GM23338 (cell line): ENCODE results near the gene VAX1. TPM values are rescaled to one million over a fixed set of nuclear protein-coding genes. Genes with fewer than 3 reads are reported as not detected.

Source experiments
- ATAC-seq: fragments of 200-7000 bp; cut with Tn5 transposase; 3 replicates; pipeline ENCODE4 v1.9.1; 2020
- DNase-seq: peaks from one replicate; pipeline ENCODE4 v3.0.0-alpha.2; 2015; ENCODE audit warnings: low spot score
- H2AFZ ChIP-seq: fragments of 200-600 bp; sonication (generic); 2 replicates; pipeline ENCODE4 v1.8.0; 2016; ENCODE audit warnings: antibody characterized with exemption, mild to moderate bottlenecking, moderate library complexity
- H3F3A ChIP-seq: fragments of 200-600 bp; sonication (generic); replicated peaks from 2 replicates; pipeline ENCODE4 v1.8.0; 2017; ENCODE audit warnings: antibody characterized with exemption, mixed run types, low read depth
- H3K27ac ChIP-seq: fragments of 200-600 bp; sonication (generic); 2 replicates; pipeline ENCODE4 v1.6.1; 2016; ENCODE audit warnings: low read depth
- H3K27me3 ChIP-seq: fragments of 200-600 bp; sonication (generic); 2 replicates; pipeline ENCODE4 v1.8.0; 2016; ENCODE audit warnings: mild to moderate bottlenecking, mixed run types, moderate library complexity; ENCODE audit not compliant: insufficient read depth
- H3K36me3 ChIP-seq: fragments of 200-600 bp; sonication (generic); 2 replicates; pipeline ENCODE4 v1.8.0; 2016; ENCODE audit warnings: mild to moderate bottlenecking; ENCODE audit not compliant: insufficient read depth
- H3K4me1 ChIP-seq: fragments of 200-600 bp; sonication (generic); 2 replicates; pipeline ENCODE4 v1.8.0; 2016; ENCODE audit warnings: mild to moderate bottlenecking, moderate library complexity; ENCODE audit not compliant: insufficient read depth
- H3K4me2 ChIP-seq: fragments of 200-600 bp; sonication (generic); 2 replicates; pipeline ENCODE4 v1.7.1; 2017; ENCODE audit warnings: mixed run types
- H3K4me3 ChIP-seq: fragments of 200-600 bp; sonication (generic); 2 replicates; pipeline ENCODE4 v1.6.1; 2016; ENCODE audit warnings: mixed run types
- H3K79me2 ChIP-seq: fragments of 200-600 bp; sonication (generic); replicated peaks from 2 replicates; pipeline ENCODE4 v1.8.0; 2017; ENCODE audit warnings: mild to moderate bottlenecking; ENCODE audit not compliant: insufficient read depth
- H3K9me2 ChIP-seq: fragments of 200-600 bp; sonication (generic); 2 replicates; pipeline ENCODE4 v1.8.0; 2017; ENCODE audit not compliant: insufficient read depth
- H4K20me1 ChIP-seq: fragments of 200-600 bp; sonication (generic); replicated peaks from 2 replicates; pipeline ENCODE4 v1.8.0; 2017; ENCODE audit warnings: mild to moderate bottlenecking; ENCODE audit not compliant: insufficient read depth
- H3K27ac Mint-ChIP-seq: 2 replicates; pipeline ENCODE4 v1.8.0; 2020; ENCODE audit warnings: inconsistent platforms, mild to moderate bottlenecking, moderate library complexity, mixed read lengths
- H3K27me3 Mint-ChIP-seq: 3 replicates; pipeline ENCODE4 v1.8.0; 2022; ENCODE audit warnings: low read depth, mild to moderate bottlenecking, moderate library complexity, mixed read lengths, inconsistent platforms; ENCODE audit not compliant: insufficient read depth, poor library complexity
- H3K36me3 Mint-ChIP-seq: 3 replicates; pipeline ENCODE4 v1.8.0; 2021; ENCODE audit warnings: low read depth, mild to moderate bottlenecking, inconsistent platforms, moderate library complexity, mixed read lengths
- H3K4me1 Mint-ChIP-seq: 3 replicates; pipeline ENCODE4 v1.8.0; 2020; ENCODE audit warnings: mild to moderate bottlenecking, inconsistent platforms, mixed read lengths
- H3K4me3 Mint-ChIP-seq: 3 replicates; pipeline ENCODE4 v1.8.0; 2021; ENCODE audit warnings: moderate library complexity, mild to moderate bottlenecking, inconsistent platforms, mixed read lengths
- H3K9me3 Mint-ChIP-seq: 3 replicates; pipeline ENCODE4 v1.8.0; 2020; ENCODE audit warnings: moderate library complexity, mild to moderate bottlenecking, inconsistent platforms, mixed read lengths
- CTCF ChIP-seq, 2 experiments: fragments of 200-600 bp in 1 of 2; sonication (generic) in 1 of 2; conservative IDR thresholded peaks; 2 replicates each; pipeline versions ENCODE4 v1.5.1 to v1.6.1; 2016 to 2017; ENCODE audit warnings: antibody characterized with exemption in 2 of 2, low read depth in 2 of 2, mild to moderate bottlenecking in 2 of 2, moderate library complexity in 1 of 2
- ETS1 ChIP-seq: IDR thresholded peaks from 2 replicates; pipeline ENCODE4 v1.6.1; 2016; ENCODE audit warnings: antibody characterized with exemption
- POLR2AphosphoS5 ChIP-seq: IDR thresholded peaks from 2 replicates; pipeline ENCODE4 v1.6.1; 2016; ENCODE audit warnings: antibody characterized with exemption, low read depth
- ZNF114 ChIP-seq: fragments of 250-450 bp; sonication (Bioruptor Pico); IDR thresholded peaks from 2 replicates; pipeline ENCODE4 v1.5.0; 2020; ENCODE audit warnings: mild to moderate bottlenecking, moderate library complexity
- ZNF462 ChIP-seq: fragments of 250-450 bp; sonication (Bioruptor Pico); IDR thresholded peaks from 2 replicates; pipeline ENCODE4 v1.5.0; 2020; ENCODE audit warnings: mild to moderate bottlenecking, moderate library complexity
- polyA plus RNA-seq: library from polyadenylated mRNA; unstranded; fragments of >200 nt; fragmentation: Nextera tagmentation; extraction: Ambion mirVana; gene quantifications from 2 replicates; pipeline ENCODE4 v1.2.1, GENCODE V29; 2016
- total RNA-seq: library from RNA; depleted of rRNA; stranded (reverse); fragments of >200 nt; shearing (Covaris generic); gene quantifications from 2 replicates; pipeline ENCODE4 v1.2.3, GENCODE V29; 2014

The VAX1 gene
- total and polyA plus RNA-seq, 2 experiments from 2014 or later: not detected

- no peak overlapping the region for H3K27ac Mint-ChIP-seq
- Histone ChIP-seq H3F3A (no peaks in the 10 kb centered on the region), H3K4me1 (peaks cover 17% of the 10 kb centered on the region), H3K79me2 (no peaks in the 10 kb centered on the region), H4K20me1 (no peaks in the 10 kb centered on the region), H3K36me3 (no peaks in the 10 kb centered on the region), H3K4me2 (no peak overlapping the region), H3K27ac (no peak overlapping the region), H3K9me2 (no peaks in the 10 kb centered on the region), H3K27me3 (no peaks in the 10 kb centered on the region), H2AFZ (no peak overlapping the region), H3K4me3 (no peak overlapping the region)
- DNase-seq: no peak
- H3K9me3 Mint-ChIP-seq: no peaks in the 10 kb centered on the region
- H3K4me1 Mint-ChIP-seq: peaks cover 17% of the 10 kb centered on the region; the same call in 2 of the 3 replicates
- TF ChIP-seq CTCF (conservative IDR thresholded peaks at IDR 0.05; ENCODE audit: low read depth in 2 of 2) (no peak), ZNF114 (CRISPR knock-in tag) (no peak), ETS1 (no peak), POLR2AphosphoS5 (no peak), ZNF462 (CRISPR knock-in tag) (no peak)
- ATAC-seq: no peak
- no peaks in the 10 kb centered on the region for H3K36me3 Mint-ChIP-seq
- peaks cover 3% of the 10 kb centered on the region for H3K27me3 Mint-ChIP-seq
- H3K4me3 Mint-ChIP-seq: no peak overlapping the region
Measured at GRCh38 chr10:117090834-117091233, 47.2 kb downstream of the VAX1 start.
